ENCODE measurements around the gene ABHD2.
A peak's percentile ranks its signal among the peaks of the same experiment; 100 is the strongest.

The ABHD2 gene

DNA sequence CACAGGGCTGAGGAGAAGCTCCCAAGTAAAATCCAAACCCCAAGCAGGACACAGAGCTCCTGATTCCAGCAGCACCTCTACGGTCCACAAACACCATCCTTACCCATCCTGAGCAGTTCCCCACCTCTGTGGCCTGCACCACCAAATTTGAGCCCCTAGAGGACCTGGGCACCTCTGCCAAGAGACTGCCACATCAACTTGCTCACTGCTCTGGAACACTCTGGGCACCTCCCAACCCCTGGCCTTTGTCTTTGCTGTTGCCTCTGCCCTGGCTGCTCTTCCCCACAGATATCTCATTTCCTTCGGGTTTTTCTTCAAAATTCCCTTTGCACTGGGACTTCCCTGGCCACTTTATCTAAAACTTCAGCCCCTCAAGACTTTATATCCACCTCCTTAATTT is 127.4 kb downstream of the ABHD2 start:
- TF ChIP-seq, protein P1, sequence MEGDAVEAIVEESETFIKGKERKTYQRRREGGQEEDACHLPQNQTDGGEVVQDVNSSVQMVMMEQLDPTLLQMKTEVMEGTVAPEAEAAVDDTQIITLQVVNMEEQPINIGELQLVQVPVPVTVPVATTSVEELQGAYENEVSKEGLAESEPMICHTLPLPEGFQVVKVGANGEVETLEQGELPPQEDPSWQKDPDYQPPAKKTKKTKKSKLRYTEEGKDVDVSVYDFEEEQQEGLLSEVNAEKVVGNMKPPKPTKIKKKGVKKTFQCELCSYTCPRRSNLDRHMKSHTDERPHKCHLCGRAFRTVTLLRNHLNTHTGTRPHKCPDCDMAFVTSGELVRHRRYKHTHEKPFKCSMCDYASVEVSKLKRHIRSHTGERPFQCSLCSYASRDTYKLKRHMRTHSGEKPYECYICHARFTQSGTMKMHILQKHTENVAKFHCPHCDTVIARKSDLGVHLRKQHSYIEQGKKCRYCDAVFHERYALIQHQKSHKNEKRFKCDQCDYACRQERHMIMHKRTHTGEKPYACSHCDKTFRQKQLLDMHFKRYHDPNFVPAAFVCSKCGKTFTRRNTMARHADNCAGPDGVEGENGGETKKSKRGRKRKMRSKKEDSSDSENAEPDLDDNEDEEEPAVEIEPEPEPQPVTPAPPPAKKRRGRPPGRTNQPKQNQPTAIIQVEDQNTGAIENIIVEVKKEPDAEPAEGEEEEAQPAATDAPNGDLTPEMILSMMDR (IDR thresholded peaks at IDR 0.05; ENCODE audit: insufficient read depth, low read depth, low read length, missing control alignments): no peak
- peak; percentile 15 for DNase-seq (ENCODE audit: low read depth)
- H3K4me3 ChIP-seq (ENCODE audit: low read depth, low read length): no peak overlapping the region

DNA sequence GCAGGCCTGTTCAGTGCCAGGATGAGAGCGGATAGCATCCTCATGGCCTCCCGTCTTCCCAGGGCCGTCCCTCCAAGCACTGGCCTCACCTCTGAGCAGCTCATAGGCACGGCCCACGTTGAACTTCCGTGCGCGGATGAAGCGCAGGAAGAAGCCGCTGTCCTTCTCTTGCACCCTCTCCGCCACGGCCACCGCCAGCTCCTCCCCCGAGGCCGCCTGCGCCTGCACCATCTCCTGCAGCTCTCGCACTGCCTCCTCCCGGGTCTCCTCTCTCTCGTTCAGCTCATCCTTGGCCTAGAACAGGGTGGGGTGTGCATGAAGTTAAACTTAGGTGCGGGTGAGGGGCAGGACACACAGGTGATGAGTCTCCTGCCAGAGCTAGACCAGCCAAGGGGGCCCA is 128.8 kb downstream of the ABHD2 start:
- no peak for DNase-seq (ENCODE audit: low read depth)
- TF ChIP-seq, protein P1 (IDR thresholded peaks at IDR 0.05; ENCODE audit: insufficient read depth, low read depth, low read length, missing control alignments): no peak

DNA sequence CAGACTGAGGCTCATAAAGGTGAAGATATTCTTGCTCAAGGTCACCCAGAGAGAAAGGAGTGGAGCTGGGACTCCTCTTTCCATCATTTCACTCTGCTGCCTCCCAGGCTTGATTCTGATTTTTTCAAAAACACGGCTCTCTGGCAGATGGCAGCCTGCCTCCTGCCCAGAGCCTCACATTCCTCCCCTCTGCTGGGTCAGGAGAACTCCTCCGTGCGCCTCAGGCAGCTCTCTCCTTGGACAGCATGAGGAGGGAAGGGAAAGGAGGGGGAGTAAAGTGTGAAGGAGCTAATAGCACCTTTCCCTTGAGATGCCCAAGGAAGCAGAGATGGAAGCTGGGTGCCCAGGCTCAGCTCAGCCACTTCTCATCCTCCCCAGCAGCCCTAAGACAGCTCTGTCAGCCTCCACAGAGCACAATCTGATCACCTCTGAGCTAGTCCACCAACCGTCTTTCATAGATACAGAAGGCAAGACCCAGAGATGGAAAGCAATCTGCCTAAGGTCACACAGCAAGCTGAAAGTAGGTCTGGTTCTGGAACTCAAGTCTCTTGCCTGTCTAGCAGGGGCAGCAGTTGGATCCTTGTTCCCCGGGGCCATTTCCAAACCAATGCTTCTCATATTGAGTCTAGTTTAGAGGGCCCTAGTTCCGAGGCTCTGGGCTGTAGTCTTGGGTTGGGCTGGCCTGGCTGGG is 129.6 kb downstream of the ABHD2 start:
- no peak for DNase-seq (ENCODE audit: low read depth)
- H3K4me3 ChIP-seq (ENCODE audit: low read depth, low read length): no peak overlapping the region
- TF ChIP-seq, protein P1 (IDR thresholded peaks at IDR 0.05; ENCODE audit: insufficient read depth, low read depth, low read length, missing control alignments): no peak

More for the DNA sequence above, 128.8 kb downstream of the ABHD2 start:
- H3K4me3 ChIP-seq (ENCODE audit: low read depth, low read length): no peak overlapping the region

DNA sequence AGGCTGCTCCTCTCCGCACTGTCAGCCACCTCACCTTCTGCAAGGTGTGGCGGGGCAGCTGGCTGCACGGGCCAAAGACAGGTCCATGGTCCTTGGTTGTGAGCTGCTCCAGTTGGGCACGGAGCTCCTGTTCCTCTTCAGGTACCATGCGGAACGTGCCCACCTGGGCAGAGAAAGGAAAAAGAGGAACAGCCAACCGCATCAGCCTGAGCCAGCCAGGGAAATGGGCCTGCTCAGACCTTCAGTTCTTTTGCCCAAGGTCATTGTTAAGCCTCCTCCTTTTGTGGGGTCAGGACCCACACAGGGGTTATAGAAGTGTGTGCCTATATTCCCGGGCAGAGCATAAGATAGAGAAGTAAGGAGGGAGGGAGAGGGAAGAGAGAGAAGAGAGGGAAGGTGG is 130.3 kb downstream of the ABHD2 start:
- no peak overlapping the region for H3K4me3 ChIP-seq (ENCODE audit: low read depth, low read length)
- no peak for DNase-seq (ENCODE audit: low read depth)
- TF ChIP-seq, protein P1 (IDR thresholded peaks at IDR 0.05; ENCODE audit: insufficient read depth, low read depth, low read length, missing control alignments): no peak

DNA sequence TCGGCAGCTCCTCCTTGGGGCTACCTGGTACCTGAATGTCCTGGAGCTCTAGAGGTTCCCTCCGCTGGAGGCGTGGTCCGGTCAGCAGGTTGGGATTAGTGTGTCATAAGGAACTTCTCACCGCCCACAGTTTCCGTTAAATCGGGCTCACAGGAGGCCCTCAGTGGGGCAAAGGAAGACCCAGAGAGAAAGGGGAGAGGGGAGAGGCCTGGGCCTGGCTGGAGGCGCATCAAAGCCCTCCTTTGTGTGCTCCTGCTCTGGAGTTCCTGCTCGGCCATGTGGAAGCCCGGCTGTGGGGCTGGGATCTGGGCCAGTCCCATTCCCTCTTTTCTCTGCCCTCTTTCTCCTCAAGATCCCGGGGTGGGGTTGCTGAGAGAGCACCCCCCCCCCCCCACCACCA is 133.3 kb downstream of the ABHD2 start, which contains the start of gene RLBP1:
Gene RLBP1, minus strand, starts transcription at position 37 of the 400 bp plus-strand sequence. CDS start 2,604 bp downstream, outside the sequence.
- no peak within 1 kb of the TSS for H3K4me3 ChIP-seq (ENCODE audit: low read depth, low read length)
- no peak for DNase-seq (ENCODE audit: low read depth)
- TF ChIP-seq, protein P1 (IDR thresholded peaks at IDR 0.05; ENCODE audit: insufficient read depth, low read depth, low read length, missing control alignments): no peak

DNA sequence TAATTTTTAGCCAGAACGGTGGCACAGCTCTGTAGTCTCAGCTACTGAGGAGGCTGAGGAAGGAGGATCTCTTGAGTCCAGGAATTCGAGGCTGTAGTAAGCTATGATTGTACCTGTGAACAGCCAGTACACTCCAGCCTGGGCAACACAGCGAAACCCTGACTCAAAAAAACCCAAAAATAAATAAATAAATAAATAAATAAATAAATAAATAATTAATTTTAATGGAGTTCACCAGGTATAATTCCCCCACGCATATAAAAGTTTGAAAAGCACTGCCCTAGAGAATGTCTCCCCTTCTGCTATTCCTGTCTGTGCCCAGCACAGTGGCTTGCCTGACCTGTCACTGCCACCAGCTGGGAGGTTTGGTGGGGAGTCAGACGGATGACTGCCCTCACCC is 137.3 kb downstream of the ABHD2 start:
- TF ChIP-seq, protein P1 (IDR thresholded peaks at IDR 0.05; ENCODE audit: insufficient read depth, low read depth, low read length, missing control alignments): no peak
- DNase-seq (ENCODE audit: low read depth): no peak
- H3K4me3 ChIP-seq (ENCODE audit: low read depth, low read length): no peak overlapping the region

Data from GM12865 (cell line).